WI38 (cell line): ENCODE measurements around the gene MDFI.

ENCODE experiments used
- H3K4me3 ChIP-seq: 2 replicates; pipeline ENCODE4 v1.5.1; 2011; ENCODE audit warnings: low read depth, mild to moderate bottlenecking, control low read depth, low read length
- TF ChIP-seq, protein P1 (sequence below): IDR thresholded peaks from 2 replicates; pipeline ENCODE4 v1.5.1; 2012; ENCODE audit warnings: low read depth, mild to moderate bottlenecking, control low read depth, low read length

Gene MDFI

DNA sequence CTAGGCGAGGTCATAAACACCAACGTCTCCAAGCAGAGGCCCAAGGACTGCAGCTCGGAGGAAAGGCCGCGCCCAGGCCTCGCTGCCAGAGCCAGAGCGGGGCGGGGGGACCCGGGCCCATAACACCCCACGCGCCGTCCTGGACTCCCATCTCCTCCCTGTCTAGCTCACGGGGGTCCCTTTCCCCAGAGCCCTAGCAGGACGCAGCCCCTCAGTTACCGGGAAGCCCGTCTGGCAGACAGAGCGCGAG, 44.9 kb downstream of the MDFI start:
- H3K4me3 ChIP-seq: 0 out of 2 replicates have a peak overlapping the region, but pooled peaks have one; percentile 10
- TF ChIP-seq, protein P1, sequence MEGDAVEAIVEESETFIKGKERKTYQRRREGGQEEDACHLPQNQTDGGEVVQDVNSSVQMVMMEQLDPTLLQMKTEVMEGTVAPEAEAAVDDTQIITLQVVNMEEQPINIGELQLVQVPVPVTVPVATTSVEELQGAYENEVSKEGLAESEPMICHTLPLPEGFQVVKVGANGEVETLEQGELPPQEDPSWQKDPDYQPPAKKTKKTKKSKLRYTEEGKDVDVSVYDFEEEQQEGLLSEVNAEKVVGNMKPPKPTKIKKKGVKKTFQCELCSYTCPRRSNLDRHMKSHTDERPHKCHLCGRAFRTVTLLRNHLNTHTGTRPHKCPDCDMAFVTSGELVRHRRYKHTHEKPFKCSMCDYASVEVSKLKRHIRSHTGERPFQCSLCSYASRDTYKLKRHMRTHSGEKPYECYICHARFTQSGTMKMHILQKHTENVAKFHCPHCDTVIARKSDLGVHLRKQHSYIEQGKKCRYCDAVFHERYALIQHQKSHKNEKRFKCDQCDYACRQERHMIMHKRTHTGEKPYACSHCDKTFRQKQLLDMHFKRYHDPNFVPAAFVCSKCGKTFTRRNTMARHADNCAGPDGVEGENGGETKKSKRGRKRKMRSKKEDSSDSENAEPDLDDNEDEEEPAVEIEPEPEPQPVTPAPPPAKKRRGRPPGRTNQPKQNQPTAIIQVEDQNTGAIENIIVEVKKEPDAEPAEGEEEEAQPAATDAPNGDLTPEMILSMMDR: no peak

DNA sequence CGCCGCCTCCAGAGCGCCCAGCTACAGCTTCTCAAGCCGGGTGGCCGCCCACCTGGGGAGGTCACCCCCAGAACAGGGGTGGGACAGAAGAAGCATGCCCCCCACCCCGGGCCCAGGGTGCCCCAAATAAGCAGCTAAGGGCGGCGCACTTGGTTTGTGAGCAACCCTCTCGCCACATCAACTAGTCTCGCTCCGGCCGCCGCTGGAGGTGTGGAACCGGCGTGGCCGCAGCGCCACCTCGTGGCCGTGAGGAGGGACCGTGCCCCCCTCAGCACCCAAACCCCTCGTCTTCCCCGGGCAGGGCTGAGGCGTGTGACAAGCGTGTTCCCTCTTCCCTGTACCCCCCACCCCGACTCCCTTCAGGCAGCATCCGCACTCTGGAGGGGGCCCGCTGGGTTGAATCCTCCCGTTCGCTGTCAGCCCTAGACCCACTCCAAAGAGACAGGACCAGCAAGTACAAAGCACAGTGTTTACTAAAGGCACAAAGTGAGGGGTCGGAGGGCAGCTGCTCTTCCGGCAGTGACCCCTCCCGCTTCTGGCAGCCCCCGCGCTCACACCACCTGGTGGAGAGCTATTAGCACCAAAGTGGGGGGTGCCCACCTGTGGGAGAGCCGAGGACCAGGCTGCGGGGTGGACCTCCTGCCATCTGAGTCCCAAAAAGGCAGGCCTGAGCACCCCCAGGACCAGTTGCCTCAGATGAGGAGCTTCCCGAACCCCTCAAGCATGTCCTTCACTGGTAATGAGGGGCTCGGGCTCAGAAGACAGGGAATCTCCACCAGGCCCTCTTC, 45.4 kb downstream of the MDFI start:
- TF ChIP-seq, protein P1: peak; percentile 91
- H3K4me3 ChIP-seq: 0 out of 2 replicates have a peak overlapping the region, but pooled peaks have one; percentile 10

DNA sequence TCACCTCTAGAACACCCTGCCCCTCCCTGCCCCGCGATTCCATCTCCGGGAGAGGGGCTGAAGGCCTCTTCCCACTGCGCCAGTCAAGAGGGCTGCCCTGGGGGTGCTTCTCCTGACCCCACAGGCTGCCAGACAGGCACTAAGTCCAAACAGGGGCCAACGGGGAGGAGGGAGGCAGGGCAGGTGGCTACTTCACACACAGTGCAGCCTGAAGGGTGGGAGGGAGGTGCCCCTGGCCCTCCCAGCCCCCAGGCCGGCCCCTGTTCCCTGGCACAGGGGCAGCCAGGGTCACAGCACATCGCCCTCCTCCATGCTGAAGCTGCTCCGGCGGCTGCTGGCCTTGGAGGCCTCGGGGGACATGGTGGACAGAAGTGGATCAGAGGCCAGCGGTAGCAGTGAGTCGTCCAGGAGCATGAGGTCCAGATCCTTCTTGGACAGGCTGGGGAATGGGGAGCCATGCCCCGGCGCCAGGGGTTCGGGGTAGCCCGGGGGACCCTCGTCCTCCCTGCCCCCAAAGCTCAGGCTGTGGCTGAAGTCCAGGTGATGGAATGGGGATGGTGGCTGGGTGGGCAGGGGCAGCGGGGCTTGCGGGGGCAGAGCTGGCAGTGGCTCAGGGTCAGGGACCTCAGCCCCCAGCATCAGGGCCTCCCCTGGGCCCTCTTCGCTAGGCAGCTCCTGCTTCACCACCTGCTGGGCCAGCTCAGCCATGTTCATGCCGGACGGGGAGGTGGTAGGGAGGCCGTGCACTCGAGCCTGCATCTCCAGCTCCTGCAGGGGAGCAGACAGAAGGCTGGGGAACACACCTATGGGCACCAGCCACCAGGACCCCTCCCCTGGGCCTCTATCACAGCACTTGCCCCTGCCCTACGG, 46.3 kb downstream of the MDFI start:
- no peak overlapping the region for H3K4me3 ChIP-seq
- TF ChIP-seq, protein P1: no peak

DNA sequence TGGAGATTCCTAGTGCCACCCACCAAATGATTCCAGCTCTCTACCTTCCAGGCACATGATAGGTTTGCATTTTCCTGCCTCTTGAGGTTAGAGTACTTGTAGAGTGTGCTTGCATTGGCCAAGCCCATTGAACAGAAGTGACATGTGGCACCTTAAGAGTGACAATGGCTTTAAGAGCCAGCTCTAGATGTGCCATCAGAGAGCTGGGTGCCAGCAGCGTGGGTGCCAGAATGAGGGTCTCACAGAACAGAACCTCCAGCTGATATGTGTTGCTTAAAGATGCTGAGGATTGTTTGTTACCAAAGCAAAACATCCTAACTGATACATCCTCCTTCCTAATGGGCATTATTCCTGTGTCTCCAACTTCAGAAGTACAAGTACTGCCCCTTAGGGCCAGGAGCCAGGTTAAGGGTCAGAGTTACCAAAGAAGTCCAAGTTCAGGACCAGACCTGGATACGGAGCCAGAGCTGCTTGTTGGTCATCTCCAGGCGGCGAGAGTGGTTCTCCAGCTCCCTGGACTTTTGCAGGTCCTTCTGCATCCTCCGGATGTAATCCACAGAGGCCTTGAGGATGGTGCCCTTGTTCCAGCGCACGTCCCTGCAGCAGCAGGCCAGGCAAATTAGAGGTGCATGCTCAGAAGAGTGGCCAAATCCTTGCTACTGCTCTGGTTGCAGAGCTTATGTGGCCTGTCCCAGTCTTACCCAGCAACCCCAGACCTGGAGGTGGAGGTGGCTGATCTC, 47.5 kb downstream of the MDFI start:
- no peak overlapping the region for H3K4me3 ChIP-seq
- TF ChIP-seq, protein P1: no peak

DNA sequence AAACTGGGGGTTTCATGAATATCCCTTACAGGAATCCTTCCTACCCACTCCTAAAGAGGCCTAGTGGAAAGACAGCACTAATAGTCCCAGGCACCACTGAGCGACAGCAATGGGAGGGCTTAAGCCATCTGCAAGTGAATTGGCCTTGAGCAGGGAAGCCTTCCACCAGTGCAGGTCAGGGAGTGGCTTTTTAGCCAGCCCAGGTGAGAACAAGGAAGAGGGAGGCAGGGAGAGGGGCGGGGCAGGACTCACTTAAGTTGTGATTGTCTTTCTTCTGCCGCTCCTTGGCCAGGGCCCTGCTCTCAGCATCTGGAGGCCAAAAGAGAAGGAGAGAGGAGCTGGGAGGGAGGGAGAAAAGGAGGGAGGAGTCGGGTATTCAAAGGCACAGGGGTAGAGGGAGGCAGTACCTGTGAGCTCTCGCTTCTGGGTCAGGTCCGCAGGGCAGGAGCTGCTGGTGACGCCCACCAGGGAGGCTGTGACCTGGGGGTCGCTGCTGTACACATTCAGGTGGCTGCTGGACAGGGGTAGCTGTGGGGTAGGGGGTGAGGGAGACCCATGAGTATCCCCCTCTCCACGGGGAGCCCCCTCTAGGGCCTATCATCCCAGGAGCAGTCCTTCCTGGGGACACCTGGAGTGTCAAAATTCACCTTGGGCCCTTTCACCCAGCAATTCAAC, 49.4 kb downstream of the MDFI start:
- no peak overlapping the region for H3K4me3 ChIP-seq
- TF ChIP-seq, protein P1: no peak

DNA sequence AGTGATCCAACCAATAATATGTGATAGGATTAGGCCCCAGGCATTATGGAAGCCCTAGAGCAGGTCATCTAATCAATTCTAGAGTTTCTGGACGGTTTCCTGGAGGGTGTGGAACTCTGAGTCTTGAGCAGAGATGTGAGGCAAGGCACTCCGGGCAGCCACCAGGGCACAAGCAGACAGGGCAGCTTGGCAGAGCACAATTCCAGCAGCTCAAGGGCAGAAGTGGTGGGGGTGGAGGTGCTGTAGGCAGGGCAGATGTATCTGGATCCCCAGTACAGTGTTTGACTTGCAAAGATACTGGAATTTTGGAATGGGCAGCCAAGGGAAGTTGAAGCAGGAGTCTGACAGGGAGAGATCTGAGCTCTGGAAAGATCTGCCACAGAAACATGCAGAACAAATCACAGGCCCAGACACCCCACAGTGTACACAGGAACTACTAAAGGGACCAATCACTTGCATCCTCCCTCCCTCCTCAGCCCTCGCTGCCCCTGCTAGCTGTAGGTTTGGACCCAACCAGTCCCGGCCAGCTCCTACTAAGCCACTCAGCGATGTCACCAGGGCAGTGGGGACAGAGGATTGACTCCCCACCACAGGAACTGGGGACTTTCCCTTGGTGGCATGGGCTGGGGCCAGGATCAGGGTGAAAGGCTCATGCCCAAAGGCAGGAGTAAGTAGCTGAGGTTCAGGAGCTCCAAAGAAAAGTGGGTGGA, 50.1 kb downstream of the MDFI start:
- H3K4me3 ChIP-seq: no peak overlapping the region
- TF ChIP-seq, protein P1: no peak
